Endometrial microvascular endothelial cells (primary cell): ENCODE data around the gene RAB10. TPM values are rescaled to one million over a fixed set of nuclear protein-coding genes. Genes with fewer than 3 reads are reported as not detected.
"Not testable (repeated sequence)": the region's sequence is repeated elsewhere in the genome, so short reads cannot be mapped to it uniquely, and the experiment has no call there.

Experiments used
- in situ Hi-C: cut with HindIII; loops from 2 replicates; pipeline ENCODE4 v1.10.0; 2017; ENCODE audit warnings: low sequenced_read_pairs, low pct_unique_long_range_greater_than_20kb; ENCODE audit errors: inconsistent ontology term
- total RNA-seq: library from RNA; depleted of rRNA; stranded (reverse); fragments of >200 nt; gene quantifications from one replicate; pipeline ENCODE4 v1.2.3, GENCODE V29; 2015; ENCODE audit errors: inconsistent ontology term

The RAB10 gene
- total RNA-seq, result 108 TPM

GRCh38 chr2:26033818-26034636 is at the start of gene RAB10:
Gene RAB10 (plus strand): TSS chr2:26034084. CDS start chr2:26034609, 525 bp downstream.
- in situ Hi-C loops, result no loop called here

- in situ Hi-C loops, result no loop called here
Observed at GRCh38 chr2:25988134-25988533, 45.8 kb upstream of the RAB10 start.

GRCh38 chr2:25989154-25989553 is 44.7 kb upstream of the RAB10 start:
- in situ Hi-C loops, result no loop called here

GRCh38 chr2:25991965-25992364 is 41.9 kb upstream of the RAB10 start:
- in situ Hi-C loops, result no loop called here

GRCh38 chr2:25992556-25992955 is 41.3 kb upstream of the RAB10 start:
- in situ Hi-C loops, result no loop called here

GRCh38 chr2:25993049-25993448 is 40.8 kb upstream of the RAB10 start:
- in situ Hi-C loops, result no loop called here

GRCh38 chr2:25994509-25994908 is 39.4 kb upstream of the RAB10 start:
- in situ Hi-C loops, result no loop called here

- in situ Hi-C loops, result no loop called here
Observed at GRCh38 chr2:25996844-25997243, 37.0 kb upstream of the RAB10 start.

- in situ Hi-C loops, result not testable (repeated sequence)
Observed at GRCh38 chr2:25998816-25999383, 35.0 kb upstream of the RAB10 start.

- in situ Hi-C loops, result not testable (repeated sequence)
Observed at GRCh38 chr2:25999406-25999805, 34.5 kb upstream of the RAB10 start.

- in situ Hi-C loops, result no loop called here
Observed at GRCh38 chr2:26000561-26001082, 33.3 kb upstream of the RAB10 start.

- in situ Hi-C loops, result no loop called here
Observed at GRCh38 chr2:26001743-26002351, 32.0 kb upstream of the RAB10 start.

- in situ Hi-C loops, result no loop called here
Observed at GRCh38 chr2:26002632-26003310, 31.1 kb upstream of the RAB10 start.

GRCh38 chr2:26008095-26008494 is 25.8 kb upstream of the RAB10 start:
- in situ Hi-C loops, result no loop called here

GRCh38 chr2:26008851-26009566 is 24.9 kb upstream of the RAB10 start:
- in situ Hi-C loops, result no loop called here

GRCh38 chr2:26009567-26009963 is 24.3 kb upstream of the RAB10 start:
- in situ Hi-C loops, result no loop called here

GRCh38 chr2:26010943-26011342 is 22.9 kb upstream of the RAB10 start:
- in situ Hi-C loops, result no loop called here

GRCh38 chr2:26011609-26011989 is 22.3 kb upstream of the RAB10 start:
- in situ Hi-C loops, result no loop called here
